GM12891 (cell line): ENCODE measurements around the gene BRIP1.

Source experiments
- PAX5 ChIP-seq: IDR thresholded peaks from 2 replicates; pipeline ENCODE4 v1.6.1; 2011; ENCODE audit warnings: low read length, moderate library complexity, mild to moderate bottlenecking; ENCODE audit not compliant: insufficient read depth, severe bottlenecking
- POLR2AphosphoS5 ChIP-seq: IDR thresholded peaks from 2 replicates; pipeline ENCODE4 v1.6.1; 2011; ENCODE audit warnings: low read depth, low read length, control low read depth
- POU2F2 ChIP-seq: IDR thresholded peaks from 2 replicates; pipeline ENCODE4 v1.6.1; 2011; ENCODE audit warnings: low read depth, mild to moderate bottlenecking, control low read depth, low read length, moderate library complexity
- TAF1 ChIP-seq: IDR thresholded peaks from 2 replicates; pipeline ENCODE4 v1.6.1; 2011; ENCODE audit warnings: low read depth, low read length, control low read depth

DNA sequence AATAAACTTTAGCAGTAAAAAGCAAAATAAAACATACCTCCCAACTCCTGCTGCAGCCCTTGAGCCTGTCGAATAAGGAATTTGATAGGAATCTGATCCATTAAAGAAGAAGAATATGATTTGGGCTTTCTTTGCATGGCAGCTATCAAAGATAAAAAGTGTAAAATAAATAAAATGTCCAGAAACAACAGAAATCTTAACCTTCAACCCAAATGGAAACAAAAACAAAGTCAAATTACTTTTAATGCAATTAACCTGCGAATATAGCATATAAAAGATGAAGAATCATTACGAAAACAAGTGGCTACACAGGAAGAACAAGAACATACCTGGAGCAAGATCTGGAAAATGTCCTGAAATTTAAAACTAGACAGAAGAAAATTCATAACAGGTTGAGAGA, 21.5 kb upstream of the BRIP1 start:
- TF ChIP-seq POLR2AphosphoS5 (no peak), POU2F2 (no peak), PAX5 (no peak), TAF1 (no peak)
